NOMO-1 treated with dmso at 0.1 percent for 144 hours (cell line): ENCODE results near the gene MRPS34.
A peak's percentile ranks its signal among the peaks of the same experiment; 100 is the strongest.

Experiments
- DNase-seq: peaks from one replicate; lab custom pipeline; 2025; ENCODE audit not compliant: unreplicated experiment; lab: John Stamatoyannopoulos, UW

The MRPS34 gene

DNA sequence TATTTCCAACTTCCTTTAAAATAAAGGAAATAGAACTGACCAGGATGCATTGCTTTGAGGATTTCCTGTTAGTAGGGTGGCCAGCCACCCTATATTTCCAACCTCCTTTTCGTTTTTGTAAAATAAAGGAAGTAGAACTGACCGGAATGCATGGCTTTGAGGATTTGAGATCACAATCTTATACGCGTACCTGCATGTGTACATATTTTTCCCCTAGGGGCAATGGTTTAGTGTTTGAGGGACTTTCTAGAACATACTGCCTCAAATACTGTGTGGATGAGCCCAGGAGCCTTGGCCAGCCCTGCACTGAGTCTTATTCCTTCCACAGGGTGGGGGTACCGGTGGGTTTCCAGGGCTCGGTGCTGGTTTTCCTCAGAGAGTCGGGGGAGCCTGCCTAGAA, 41.3 kb downstream of the MRPS34 start:
- DNase-seq = no peak

DNA sequence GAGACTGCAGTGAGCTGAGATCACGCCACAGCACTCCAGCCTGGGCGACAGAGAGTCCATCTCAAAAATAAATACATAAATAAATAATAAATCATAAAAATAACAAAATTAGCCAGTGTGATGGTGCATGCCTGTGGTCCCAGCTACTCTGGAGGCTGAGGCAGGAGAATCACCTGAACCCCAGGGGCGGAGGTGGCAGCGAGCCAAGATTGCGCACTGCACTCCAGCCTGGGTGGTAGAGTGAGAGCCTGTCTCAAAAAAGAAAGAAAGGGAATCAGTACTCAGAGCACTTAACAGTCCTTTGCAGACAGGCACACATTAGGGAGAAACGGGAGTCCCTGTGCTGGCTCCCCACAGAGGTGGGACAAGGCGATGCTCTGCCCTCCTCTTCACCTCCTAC, 41.9 kb downstream of the MRPS34 start:
- no peak for DNase-seq

DNA sequence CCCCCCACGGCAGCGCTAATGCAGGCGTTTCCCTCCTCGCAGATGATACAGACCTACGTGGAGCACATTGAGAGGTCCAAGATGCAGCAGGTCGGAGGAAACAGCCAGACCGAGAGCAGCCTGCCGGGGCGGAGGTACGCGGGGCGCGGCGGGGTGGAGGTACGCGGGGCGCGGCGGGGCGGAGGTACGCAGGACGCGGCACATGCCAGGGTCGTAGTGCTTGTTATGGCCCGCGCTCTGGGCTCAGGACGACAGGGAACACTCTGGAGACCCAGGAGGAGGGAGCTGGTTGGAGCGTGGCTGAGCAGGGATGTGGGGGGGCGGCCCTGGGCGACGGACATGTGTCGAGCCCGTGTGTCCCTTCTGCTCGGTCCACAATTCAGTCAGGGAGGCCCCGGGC, 43.5 kb downstream of the MRPS34 start:
- DNase-seq = no peak

DNA sequence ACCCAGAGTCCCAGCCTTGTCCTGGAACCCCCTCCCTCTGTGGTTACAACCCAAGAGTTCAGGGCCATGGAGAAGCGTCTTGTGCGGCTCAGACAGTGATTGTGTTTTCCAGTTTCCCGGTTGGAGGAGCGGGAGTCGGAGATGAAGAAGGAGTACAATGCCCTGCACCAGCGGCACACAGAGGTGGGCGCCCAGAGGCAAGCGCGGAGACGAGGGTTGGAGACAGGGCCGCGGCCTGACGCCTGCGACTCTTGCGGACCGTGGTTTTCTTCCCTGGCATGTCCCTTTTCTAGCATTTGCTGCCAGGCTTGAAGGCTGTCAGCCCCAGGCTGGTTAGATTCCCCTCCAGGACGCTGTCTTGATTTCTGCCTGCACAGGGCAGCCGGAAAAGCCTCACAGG, 43.9 kb downstream of the MRPS34 start:
- no peak for DNase-seq

DNA sequence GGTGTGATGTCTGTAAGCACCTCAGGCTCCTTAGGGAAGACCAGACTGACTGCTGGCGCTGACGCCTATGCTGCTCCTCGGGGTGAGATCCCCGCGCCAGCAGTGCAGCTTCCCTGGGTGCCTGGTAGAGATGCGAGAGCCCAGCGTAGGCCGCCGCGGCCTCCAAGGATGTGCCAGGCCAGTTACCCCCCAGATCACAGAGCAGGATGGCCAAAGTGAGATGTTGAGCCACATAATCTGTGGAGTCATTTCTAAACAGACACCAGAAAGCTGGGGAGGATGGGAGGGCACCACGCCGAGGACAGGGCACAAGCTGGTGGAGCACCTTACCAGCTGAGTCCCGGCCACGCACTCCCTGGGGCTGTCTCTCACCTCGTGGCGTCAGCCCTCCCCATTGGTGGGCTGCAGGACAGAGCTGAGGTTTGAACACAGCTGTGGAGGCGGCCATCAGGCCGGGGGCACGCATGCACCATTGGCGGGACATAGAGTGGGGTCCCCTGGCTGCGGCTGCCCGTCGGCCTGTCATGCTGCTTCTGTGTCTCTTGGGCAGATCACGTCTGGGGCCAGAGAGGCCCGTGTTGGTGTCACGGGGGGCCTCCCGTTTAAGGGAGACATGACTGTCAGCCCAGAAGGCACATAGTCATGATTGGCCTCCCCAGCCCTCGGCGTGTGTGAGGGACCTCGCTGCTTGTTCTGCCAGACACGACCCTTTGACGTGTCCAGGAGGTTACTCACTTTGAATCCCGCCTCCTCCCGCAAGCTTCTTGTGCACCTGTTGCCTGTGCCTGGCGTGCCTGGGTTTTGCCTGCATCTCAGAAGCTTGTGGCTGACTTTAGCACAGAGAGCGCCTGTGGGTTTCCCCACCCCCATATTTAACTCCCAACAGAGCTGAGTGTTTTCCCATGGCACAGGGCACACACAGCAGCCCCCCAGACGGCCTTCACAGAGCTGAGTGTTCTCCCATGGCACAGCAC, 45.0 kb downstream of the MRPS34 start:
- no peak for DNase-seq

DNA sequence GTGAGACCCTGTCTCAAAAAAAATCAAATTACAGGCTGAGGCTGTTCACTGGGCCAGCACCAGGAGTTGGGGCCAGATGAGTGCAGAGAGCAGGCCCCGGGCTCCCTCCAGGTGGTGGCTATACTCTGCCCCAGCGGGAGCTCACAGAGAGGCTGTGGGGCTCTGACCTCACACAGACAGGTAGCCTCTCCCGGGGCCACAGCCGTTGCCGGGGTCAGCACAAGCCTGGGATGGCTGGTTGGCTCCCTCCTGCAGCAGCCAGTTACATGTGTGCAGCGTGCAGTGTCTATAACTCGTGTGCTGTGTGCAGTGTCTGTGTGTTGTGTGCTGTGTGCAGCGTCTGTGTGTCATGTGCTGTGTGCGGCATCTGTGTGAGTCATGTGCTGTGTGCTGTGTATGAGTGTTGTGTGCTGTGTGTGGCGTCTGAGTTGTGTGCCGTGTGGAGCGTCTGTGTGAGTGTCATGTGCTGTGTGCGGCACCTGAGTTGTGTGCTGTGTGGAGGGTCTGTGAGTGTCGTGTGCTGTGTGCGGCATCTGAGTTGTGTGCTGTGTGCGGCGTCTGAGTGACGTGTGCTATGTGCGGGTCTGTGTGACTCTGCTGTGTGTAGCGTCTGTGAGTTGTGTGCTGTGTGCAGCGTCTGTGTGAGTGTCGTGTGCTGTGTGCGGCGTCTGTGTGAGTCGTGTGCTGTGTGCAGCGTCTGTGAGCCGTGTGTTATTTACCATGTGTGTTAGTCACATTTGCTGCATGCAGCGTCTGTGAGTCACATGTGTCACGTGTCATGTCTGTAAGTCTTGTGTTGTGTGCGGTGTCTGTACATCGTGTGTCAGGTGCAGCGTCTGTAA, 46.1 kb downstream of the MRPS34 start:
- no peak for DNase-seq

DNA sequence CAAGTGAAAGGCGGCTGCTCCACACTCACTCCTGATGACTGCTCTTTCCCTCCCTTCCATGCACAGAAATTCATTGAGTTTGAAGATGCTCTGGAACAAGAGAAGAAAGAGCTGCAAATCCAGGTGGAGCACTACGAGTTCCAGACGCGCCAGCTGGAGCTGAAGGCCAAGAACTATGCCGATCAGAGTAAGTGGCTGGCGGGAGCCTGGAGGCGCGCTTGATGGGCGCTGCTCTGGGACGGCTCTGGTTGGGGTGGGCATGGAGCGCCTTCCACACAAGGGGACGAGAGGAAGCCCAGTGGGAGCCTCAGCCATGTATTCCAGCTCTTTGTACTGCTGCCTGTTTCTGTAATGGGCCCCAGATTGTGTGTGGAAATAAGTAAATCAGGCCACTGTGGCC, 48.4 kb downstream of the MRPS34 start:
- DNase-seq = no peak

DNA sequence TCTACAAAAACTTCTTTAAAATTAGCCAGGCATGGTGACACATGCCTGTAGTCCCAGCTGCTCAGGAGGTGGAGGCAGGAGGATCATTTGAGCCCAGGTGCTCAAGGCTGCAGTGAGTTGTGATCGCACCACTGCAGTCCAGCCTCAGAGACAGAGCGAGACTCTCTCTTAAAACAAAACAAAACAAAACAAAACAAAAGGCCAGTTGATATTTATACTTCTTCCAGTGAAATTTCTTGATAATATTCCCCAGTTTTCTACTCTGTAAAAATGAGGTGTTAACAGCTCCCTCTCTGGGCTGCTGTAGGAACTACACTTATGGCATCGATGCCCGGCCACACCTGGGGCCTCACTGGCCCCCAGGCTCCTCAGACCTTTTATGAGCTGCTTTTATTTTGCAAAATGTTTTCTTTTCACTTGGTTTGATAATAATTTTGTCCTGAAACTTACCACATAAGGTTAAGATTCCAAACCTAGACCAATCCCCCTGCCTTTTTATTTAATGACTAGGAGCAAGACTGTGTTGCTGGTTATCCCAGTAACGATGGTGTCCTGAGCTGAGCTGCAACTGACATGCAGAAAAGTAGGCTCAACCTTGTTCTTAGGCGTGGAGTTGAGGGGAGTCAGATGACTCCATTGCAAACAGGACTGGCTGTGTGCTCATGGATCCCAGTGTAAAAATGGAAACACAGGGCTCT, 49.3 kb downstream of the MRPS34 start:
- peak; percentile 3 for DNase-seq
